Hematopoietic multipotent progenitor cell treated with erythropoietin and hydrocortisone succinate and interleukin-3 and kit ligand, for 17 days (in vitro differentiated cells): ENCODE measurements around the gene GPER1.

Experiments
- DNase-seq: peaks from one replicate; pipeline ENCODE4 v3.0.0-alpha.2; 2015; ENCODE audit warnings: low spot score

GPER1 gene

DNA sequence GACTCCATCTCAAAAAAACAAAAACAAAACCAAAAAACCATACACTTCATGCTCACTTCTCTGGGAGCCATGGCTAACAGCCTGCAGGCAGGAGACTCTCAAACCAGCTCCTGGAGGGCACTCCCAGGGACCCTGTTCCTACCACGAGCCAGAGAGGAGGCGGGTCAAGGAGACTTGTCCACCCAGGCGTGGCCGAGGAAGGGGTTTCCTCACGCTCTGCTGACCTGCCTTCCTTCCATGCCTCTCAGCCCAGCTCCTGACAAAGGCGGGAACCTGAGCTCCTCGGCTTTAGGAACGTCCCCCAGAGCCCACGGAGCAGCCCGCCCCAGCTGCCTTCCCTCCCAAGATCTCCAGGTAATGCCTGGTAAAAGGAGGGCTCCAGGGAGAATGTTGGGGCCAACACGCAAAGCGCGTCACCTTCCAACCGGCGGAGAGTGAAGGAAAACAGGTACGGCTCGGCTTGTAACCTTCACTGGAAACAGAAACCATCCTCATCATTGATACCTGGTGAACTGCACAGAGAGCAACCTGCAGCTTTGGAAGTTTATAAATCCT lies 34.0 kb upstream of the GPER1 start:
- no peak for DNase-seq

DNA sequence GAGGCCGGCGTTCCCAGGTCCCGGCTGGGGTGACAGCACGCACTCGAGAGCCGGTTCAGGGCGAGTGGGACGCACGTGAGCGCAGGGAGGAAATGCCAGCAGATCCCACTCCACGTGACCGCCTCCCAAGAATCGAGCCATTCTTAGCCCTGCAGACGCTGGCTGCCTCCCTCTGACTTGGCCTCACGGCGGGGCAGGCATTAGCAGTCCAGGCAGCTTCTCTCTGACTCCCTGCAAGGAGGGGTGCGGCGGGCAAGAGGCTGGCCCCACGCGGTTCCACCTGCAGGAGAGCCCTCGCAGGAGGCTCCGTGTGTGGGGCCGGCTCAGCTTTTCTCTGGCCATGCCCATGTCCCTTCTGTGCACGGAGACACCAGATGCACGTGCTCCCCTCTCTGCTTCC lies 33.5 kb upstream of the GPER1 start:
- no peak for DNase-seq

DNA sequence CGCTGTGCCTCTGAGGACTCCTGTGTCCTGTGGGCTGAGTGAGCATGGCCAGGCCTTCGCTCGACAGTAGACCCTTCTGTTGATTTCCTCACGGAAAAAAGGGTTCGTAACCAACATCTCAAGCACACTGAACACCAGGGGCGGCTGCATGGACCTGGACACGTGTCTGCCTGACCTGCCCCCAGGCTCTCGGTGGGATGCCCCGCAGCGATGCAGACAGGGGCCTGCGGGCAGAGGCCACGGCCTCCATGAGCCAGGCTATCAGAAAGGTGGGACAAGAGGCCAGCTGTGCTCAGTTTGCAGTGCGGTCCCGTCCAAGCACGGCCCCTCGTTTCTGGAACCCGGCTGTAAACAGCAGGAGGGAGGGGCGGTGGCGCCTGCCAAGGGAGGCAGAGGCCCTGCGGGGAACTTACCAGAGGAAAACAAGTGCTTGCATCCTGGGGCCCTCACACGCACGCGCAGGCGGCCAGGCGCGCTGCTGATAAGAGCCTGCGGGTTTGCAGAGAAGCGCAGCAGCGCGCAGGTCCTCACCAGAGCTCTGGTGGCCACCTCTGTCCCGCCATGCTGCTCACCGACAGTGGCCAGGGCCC lies 33.0 kb upstream of the GPER1 start:
- peak; percentile 94 for DNase-seq

GRCh38 chr7:1055491-1055955 lies 32.4 kb upstream of the GPER1 start:
- DNase-seq = peak; percentile 38

GRCh38 chr7:1055956-1056784 lies 31.7 kb upstream of the GPER1 start:
- DNase-seq = no peak

DNA sequence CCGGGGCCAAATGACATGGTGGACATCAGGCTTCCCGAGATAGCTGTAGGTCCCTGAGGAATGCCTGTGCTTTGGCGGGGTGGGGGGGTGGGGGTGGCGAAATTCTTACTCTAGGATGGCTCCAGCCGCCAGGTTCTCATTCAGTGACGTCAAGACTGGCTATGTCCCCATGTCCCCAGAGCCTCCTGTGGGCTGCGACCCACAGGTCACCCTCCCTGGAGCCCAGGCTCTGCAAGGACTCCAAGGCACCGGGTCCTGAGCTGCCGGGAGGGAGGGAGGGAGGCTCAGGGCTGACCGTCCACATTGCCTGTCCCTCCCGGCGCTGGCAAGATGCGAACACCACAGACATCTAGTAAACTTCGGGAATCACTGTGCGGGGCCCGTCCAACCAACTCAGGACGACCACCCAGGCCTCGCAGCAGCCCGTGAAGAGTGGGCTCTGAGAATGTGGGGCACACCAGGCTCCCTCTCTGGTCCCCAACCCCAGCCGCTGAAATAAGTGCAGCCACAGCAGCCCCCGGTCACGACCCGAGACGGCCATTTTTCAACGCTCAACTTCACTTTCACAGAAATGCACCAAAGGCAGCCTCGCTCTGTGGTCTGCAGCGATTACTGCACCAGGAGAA lies 31.0 kb upstream of the GPER1 start:
- no peak for DNase-seq

DNA sequence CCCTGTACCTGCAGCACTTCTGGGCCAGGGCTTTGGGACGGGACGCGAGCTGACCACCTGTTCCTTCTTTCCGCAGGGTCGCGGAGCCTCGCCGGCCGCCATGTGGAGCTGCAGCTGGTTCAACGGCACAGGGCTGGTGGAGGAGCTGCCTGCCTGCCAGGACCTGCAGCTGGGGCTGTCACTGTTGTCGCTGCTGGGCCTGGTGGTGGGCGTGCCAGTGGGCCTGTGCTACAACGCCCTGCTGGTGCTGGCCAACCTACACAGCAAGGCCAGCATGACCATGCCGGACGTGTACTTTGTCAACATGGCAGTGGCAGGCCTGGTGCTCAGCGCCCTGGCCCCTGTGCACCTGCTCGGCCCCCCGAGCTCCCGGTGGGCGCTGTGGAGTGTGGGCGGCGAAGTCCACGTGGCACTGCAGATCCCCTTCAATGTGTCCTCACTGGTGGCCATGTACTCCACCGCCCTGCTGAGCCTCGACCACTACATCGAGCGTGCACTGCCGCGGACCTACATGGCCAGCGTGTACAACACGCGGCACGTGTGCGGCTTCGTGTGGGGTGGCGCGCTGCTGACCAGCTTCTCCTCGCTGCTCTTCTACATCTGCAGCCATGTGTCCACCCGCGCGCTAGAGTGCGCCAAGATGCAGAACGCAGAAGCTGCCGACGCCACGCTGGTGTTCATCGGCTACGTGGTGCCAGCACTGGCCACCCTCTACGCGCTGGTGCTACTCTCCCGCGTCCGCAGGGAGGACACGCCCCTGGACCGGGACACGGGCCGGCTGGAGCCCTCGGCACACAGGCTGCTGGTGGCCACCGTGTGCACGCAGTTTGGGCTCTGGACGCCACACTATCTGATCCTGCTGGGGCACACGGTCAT lies 30.3 kb upstream of the GPER1 start:
- no peak for DNase-seq

- no peak for DNase-seq
Observed at GRCh38 chr7:1058311-1058710, 29.6 kb upstream of the GPER1 start.

DNA sequence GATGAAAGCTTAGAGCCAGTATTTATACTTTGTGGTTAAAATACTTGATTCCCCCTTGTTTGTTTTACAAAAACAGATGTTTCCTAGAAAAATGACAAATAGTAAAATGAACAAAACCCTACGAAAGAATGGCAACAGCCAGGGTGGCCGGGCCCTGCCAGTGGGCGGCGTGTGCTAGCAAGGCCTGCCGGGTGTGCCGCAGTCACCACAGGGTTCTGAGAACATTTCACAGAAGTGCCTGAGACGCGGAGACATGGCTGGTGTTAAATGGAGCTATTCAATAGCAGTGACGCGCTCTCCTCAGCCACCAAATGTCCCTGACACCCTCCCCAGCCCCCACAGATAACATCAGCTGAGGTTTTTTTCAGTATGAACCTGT lies 29.1 kb upstream of the GPER1 start:
- peak; percentile 29 for DNase-seq

GRCh38 chr7:1059200-1060091 lies 28.5 kb upstream of the GPER1 start:
- peak; percentile 65 for DNase-seq

- no peak for DNase-seq
Observed at GRCh38 chr7:1060315-1061072, 27.4 kb upstream of the GPER1 start.

GRCh38 chr7:1061180-1061579 lies 26.7 kb upstream of the GPER1 start:
- no peak for DNase-seq

- no peak for DNase-seq
Observed at GRCh38 chr7:1062296-1063294, 25.3 kb upstream of the GPER1 start.

GRCh38 chr7:1063361-1063760 lies 24.6 kb upstream of the GPER1 start:
- DNase-seq = no peak

DNA sequence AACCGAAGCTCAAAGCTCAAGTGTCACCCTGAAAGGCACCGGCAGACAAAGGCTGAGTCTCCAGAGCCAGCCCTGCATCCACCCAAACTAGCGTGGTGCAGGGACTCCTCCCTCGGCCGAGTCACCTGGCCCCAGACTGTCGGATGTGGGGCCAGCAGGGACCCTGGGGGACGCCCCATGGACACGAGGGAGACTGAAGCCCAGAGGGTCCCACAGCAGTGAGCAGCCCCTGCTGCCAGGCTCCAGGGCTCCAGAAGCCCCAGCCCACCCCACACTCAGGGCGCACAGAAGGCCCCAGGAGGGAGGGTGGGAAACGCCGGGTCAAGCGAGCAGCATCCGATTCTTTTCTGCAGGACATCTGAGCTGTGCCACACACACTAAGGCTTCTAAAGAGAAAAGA lies 23.3 kb upstream of the GPER1 start:
- no peak for DNase-seq

GRCh38 chr7:1065263-1065584 lies 22.7 kb upstream of the GPER1 start:
- no peak for DNase-seq

GRCh38 chr7:1065585-1066241 lies 22.2 kb upstream of the GPER1 start:
- peak; percentile 87 for DNase-seq

GRCh38 chr7:1066242-1066588 lies 21.7 kb upstream of the GPER1 start:
- no peak for DNase-seq

DNA sequence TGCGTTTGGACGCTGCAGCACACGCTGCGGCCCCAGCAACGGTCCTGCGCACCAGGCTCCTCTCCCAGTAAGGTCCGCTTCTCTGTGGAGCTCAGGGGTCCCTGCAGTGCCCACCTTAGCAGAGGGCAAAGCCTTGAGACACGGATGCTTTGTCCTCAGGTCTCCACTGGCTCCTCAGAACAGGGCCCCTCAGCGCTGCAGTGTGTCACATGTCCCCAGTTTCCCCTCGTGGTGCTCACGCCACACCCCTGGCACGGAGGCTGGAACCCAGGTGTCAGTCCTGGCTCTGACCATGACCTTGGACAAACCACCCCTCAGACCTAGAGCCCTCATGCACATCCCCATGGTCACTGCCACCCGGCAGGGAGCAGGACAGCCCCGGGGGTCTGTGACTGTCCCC lies 19.9 kb upstream of the GPER1 start:
- DNase-seq = no peak
